ENCODE data around the gene SMCO2.

Gene SMCO2

DNA sequence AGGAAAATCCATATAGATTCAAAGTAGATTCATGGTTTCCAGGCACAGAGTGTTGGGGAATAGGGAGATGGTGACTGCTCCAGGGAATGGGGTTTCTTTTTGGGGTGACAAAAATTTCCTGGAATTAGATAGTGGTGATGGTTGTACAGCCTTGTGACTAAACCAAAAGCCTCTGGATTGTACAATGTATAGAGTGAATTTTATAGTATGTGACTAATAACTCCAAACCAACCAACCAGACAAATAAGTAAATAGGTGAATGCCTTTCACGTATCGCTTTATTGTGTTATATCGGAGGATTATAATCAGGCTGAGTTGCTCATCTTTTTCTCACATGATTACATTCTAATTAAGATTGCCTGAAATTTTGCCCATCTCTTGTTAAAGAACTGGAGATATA, 52.8 kb downstream of the SMCO2 start:
- no peak for DNase-seq (ENCODE audit: low spot score)

DNA sequence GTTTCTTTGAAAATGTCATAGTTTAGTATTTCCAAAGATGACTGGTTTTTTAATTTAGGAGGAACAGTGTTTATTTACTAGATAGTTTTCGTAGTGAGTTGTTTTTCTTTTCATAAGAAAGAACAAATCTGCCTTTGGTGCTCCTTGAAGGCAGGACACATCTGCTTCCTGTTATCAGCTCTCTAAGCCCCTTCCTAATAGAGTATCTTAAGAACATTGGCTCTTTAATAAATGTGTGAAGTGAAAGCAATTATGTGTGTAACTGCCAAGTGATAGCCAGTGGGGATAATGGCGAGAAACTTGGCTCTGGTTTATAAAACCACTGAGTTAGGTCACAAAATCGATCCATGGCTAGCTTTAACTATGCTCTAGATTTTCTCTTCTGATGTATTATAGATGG, 54.0 kb downstream of the SMCO2 start:
- no peak for DNase-seq (ENCODE audit: low spot score)

DNA sequence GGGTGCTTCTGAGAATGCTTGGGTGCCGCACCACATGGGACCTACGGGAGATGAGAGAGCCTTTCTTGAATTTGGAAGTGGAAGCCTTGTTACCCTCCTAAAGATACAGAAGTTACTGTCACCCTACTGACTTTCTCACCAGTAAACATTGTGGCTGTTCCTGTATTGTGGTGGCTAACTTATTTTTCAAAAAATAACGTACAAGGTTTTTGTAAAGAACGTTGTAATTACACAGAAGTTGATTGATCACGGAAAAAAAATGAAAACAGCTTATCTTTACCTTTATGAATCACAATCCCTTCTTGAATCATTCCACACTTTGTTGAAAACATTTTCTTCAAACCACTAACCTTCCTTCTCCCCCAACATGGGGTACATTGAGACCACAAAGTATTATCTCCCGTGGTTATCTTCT, 55.5 kb downstream of the SMCO2 start:
- no peak for DNase-seq (ENCODE audit: low spot score)

DNA sequence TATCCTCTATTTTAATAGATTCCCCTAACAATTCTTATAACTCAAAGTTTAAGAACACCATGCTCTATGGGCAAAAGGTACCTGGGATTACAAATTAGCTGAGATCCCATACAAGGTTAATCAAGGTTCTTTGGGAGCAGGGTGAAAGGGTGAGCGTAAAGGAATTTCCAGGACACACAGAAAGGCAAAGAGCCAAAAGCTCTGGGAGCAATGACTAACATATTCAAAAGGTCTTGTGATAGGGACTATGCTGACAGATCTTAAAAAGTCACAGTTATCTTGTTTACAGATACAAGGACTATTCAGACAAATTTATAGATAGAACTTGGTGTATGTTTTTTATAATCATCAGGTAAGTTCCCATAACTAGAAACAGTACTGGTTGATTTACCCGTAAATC, 58.0 kb downstream of the SMCO2 start:
- DNase-seq (ENCODE audit: low spot score), result no peak

DNA sequence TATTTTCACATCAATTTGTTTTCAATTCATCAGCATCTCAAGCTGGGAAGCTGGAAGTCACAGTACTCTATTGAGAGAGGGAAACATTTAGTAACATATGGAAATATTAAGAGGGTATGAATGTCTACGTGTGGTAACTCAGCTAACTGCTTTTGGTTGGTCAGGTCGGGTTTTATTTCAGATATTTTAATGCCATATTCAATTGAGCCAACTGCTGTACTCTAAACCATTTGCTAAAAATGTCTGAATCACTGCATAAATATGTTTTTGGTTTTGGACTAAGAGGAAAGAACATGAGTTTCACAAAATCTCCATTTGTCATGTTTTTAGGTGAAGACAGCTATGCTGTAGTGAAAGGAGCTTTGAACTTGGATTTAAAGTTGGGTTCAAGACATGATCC, 58.6 kb downstream of the SMCO2 start:
- no peak for DNase-seq (ENCODE audit: low spot score)

DNA sequence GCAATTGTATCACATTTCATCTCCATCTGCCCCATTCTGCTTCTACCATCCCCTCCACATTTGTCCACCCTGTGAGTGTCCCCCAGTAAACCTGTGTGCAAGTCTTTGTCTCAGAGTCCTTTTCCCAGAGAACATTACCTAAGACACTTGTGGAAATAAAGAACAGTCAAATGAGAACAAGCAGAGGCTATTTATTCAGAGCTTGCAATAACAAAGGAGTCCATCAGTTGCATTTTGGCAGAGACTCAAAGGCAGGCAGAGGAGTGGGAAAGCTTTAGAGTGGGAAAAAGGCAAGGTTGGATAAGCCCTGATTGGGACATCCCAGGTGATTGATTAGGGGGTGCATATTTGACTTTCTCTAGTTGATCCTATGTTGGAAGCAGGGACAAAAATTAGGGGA, 59.2 kb downstream of the SMCO2 start:
- DNase-seq (ENCODE audit: low spot score), result no peak

DNA sequence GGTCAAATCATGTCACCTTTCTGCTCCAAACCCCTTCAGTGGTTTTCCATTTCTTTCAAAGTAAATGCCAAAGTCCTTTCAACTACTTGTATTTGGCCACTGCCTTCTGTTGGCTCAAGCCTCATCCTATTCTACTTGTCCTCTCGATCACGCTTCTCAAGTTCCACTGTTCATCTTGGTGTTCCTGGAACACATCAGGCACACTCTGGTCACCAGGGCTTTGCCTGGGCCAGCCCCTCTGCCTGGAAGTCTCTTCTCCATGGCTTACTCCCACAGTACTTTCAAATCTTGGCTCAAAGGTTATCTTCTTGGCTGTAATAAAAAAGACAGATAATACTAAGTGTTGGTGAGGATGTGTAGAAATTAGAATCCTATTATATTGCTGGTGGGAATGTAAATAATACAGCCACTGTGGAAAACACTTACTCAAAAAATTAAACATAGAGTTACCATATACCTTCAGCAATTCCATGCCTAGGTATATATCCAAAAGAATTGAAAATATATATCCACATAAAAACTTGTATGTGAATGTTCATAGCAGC, 60.2 kb downstream of the SMCO2 start:
- no peak for DNase-seq (ENCODE audit: low spot score)

DNA sequence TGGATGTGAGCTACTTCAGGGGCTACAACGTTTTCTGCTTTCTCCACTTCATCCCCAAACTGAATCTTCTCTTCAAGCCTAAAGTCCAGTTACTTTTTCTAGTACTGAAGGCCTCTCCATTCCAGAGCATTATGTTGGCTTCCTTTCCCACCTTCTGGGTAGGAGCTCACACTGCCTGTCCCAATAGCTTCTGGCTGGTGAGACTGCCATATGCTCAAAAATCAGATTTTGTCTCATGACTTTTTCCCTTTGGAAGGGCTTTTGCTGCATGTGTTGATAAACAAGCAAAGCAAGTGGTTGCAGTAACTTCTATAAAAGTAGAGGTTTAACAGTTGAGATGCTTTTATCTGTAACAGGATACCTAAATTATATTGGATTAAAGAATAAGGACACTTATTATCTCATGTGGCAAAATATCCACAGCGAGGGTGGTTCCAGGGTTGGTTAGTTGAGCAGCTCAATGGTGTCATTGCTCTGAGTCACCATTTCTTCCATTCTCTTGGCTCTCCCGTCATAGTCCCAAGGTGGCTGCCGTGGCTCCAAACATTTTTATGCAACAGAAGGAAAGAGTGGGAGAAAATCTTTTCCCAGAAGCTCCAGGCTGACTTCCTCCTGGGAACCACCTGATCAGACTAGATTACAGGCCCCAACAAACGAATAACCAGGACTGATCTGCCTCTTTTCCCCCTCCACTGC, 62.3 kb downstream of the SMCO2 start:
- no peak for DNase-seq (ENCODE audit: low spot score)

DNA sequence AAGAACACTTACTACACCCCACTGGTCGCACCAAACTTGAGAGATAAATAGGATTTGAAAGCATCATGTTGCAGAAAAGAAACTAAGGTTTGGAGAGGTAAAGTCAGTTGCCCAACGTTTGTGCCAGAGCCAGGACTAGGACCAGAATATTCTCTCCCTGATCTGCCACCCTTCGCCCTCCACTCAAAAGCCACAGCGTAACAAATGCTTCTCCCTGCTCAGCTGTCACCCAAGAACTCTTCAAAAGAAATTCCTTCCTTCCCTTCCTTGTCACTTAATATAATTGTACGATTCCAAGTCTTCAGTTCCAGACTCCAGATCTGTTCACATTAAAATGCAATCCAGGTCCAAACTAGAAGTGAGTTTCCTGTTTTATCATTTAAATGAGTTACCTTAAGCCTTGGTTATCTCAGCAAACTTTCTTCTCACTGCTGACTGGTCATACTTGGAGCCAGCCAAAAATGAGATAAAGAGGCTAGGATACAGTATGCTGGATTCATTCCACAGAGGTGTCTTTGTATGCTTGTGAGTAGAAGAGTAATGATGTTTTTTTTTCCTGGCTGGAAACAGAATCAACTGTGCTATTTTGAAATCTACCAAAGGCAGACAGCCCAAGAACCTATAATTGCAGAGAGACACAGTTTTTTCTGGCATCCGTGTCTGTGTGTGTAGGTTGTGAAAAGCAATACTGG, 64.6 kb downstream of the SMCO2 start:
- DNase-seq (ENCODE audit: low spot score), result no peak

DNA sequence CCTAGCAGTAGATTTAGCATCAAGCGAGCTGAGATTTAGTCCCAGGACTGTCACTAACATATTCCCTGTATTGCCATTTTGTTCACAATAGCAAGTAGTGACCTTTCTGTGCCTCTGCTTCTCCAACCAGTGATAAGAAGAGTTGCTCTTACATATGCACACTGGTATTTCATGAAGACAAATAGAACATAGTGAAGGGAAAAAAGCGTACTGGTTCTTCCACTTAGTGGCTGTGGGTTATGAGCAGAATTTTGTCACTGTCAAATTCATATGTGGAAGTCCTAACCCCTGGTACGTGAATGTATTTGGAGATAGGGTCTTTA, 65.1 kb downstream of the SMCO2 start:
- no peak for DNase-seq (ENCODE audit: low spot score)

DNA sequence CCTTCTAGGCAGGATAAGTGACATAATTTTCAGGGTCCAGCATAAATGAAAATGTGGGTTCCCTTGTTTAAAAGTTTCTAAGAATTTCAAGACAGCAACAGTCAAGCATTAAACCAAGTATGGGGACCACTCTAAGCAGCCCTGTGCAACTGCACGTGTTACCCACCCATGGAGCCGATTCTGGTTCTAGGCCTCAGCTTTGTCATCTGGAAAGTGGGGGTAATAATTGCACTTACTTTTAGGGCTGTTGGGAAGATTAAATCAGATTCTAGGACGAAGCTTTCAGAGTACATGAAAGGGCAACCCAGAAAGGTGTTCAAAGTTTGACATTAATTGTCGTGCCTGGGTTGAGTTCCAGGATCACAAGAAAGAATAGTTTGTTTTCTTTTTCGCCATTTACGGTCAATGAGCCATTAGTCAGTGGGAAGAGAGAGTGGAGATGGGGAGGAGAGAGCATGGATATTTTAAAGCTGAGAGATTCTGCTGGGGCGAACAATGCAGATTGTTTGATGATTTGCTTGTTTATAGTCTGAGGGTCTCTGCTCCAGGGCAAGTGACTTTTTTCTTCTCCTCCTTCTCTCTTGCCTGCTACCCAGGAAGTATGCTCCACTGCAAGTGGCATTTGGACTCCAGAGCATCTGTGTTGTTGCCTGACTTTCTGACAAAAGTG, 66.8 kb downstream of the SMCO2 start:
- DNase-seq (ENCODE audit: low spot score), result no peak

DNA sequence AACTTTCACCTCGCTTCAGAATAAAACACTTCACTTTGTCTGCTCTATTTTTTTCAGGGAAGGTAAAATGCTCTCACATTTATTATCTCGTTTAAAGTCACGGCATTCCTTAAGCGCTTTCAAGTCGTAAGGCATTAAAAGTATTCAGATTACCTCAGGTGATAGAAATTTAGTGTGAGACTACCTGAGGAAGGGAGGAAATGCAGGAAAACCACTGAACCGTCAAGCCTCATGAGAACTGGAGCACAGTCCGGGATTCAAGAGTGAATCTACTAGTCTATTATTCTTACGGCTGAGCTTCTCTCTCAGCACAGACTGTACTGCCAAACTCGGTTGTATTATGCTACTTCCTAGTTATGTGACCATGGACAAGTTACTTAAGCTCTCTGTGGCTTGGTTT, 69.1 kb downstream of the SMCO2 start:
- no peak for DNase-seq (ENCODE audit: low spot score)

DNA sequence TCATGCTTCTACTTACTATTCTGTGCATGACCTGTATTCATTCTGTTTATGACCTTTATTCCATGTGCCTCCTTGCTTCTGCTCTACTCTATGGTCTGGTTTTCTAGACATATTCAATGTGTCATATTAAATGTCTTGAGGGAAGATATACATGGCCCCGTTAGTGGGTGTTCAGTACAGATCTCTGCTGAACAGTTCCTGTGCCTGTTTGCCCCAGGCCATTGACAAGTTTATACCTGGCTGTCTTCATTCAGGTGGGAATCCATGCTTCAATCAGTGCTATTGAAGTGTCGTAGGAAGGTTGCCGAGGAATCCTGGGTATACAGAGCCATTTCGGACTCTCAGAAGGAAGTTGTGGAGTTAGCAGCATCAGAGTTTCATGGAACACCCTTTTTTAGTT, 70.1 kb downstream of the SMCO2 start:
- DNase-seq (ENCODE audit: low spot score), result no peak

DNA sequence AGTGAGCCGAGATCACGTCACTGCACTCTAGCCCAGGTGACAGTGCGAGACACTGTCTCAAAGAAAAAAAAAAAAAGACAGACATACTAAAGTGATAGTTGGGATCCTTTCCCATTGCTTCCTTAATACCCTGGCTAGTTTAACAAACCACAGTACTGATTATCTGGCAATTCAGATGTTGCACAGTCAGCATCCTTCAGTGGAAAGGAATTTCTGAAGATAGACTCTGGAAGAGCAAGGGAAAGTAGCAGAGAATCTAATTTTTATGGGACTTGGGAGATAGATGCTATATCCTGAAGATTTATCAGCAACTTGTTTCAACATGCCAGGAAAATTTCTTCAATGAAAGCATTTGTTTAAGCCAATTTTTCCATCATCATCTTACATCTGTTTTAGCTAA, 71.0 kb downstream of the SMCO2 start:
- no peak for DNase-seq (ENCODE audit: low spot score)

DNA sequence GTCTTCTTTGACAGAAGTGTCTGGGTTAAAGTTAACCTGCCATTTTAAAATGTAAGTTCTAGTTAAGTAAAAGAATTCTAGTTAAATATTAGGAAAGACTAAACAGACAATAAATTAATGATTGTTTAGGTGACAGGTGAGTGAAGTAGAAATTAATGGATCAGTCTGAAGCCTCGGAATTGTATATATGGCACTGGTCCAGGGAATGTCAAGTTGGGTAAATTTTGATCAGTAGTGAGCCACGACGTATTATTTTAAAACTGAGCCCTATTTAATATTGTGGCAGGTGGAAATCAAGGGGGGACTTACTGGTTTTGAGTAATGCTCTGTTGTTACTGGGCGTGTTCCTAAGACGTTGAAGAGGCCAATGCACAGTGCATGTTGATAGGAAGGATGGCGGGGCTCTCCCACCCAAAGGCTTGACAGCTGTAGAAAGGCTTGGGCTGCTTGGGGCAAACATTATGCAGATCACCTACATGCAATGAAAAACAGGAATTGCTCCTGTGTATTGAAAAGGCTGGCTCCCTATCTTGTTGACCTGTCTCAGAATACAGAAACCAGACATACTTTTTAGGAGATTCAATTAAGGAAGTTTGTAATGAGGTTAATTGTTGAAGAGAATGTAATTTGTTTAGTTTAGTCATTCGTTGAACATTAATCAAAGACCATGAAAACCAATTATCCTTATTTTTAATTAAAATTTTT, 71.6 kb downstream of the SMCO2 start:
- DNase-seq (ENCODE audit: low spot score), result no peak

DNA sequence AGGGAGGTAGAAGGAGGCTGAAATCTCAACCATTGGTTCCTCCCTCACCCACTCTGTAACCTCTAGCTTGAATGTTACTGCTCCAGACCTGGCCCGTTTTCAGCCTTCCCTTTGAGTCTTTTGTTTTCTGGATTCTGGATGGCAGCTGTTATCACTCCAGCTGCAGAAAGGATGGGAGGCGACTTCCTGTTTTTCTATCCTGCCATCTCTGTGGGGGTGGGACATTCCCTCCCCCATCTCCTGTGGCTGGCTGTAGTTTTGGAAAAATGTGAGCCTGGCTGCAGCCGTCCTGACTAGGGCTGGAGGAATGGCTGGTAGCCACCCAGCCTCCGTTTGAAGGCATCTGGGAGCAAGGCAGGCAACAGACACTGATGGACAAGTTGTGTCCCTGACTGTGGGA, 74.5 kb downstream of the SMCO2 start:
- no peak for DNase-seq (ENCODE audit: low spot score)

DNA sequence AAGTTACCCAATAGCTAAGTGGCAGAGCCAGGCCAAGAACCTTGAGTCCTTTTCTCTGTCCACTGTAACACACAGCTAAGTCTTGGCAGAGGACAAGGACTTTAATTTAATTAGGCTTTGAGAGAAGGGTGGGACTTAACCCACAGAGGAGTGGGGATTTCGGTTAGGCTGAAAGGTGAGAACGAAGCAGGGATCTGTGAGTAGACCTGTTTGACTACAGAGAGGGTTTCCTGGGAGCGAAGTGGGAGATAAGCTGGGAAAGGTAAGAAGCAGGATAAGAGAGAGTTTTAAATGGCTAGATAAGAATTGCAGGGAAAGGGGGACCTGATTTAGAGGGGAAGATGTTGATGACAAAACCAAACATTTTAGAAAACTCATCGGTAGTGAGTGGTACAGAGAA, 75.4 kb downstream of the SMCO2 start:
- no peak for DNase-seq (ENCODE audit: low spot score)

DNA sequence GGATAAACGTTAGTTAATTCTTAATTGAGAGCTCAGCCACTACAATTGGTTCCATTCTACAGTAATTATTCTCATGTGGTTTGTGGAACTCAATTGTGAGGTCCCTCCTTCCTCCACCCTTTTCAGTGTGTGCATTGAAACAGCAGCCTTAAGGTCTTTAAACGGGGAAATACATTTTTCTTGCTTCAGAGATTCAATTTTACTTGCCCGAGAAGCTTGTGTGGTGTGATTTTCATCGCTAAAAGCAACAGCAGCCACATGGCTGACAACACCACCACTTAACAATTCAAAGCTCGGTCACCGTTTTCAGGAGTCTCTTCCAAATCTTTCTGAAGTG, 76.7 kb downstream of the SMCO2 start:
- DNase-seq (ENCODE audit: low spot score), result no peak

DNA sequence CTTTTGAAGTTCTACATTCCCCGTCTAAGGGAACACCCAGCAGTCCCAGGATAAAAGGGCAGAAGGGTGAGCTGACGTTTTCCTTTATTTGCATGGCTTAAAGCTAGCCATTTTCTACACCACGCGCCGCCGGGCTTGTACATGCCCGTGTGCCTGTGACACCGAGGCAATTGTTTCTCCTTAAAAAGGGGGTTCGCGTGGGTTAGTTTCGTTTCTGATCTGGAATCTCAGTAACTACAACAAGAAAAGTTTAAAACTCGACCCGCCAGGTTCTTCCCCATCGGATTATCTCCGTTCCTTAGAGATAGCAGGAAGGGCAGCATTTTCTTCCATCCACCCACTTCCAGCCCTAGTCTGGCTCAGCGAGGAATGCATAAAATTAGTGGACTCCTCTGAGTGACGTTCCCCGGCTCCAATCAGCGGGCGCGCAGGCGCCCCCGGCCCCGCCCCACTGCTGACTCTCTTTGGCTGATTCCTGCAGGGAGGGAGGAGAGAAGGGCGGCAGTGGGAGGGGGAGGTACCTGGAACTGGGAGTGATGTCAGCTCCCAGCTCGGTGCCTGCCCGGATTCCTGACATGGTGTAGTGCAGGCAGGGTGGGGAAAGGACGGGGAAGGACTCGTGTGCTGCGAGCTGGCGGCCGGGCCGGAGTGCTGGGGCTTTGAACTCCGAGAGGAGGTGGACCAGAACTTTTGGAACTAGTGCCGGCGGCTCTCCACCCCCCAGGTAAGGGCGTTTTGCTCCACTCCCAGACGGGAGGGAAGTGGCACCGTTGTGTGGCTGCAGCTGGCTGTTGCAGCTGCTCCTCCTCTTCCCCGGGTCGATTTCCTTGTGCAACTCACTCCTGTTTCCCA, 77.3 kb downstream of the SMCO2 start, which contains the start of gene PPFIBP1:
TSS of gene PPFIBP1 (plus strand) at position 565 of the 852 bp plus-strand sequence. CDS start 109,191 bp downstream, outside the sequence.
- peak; percentile 98 for DNase-seq (ENCODE audit: low spot score)

DNA sequence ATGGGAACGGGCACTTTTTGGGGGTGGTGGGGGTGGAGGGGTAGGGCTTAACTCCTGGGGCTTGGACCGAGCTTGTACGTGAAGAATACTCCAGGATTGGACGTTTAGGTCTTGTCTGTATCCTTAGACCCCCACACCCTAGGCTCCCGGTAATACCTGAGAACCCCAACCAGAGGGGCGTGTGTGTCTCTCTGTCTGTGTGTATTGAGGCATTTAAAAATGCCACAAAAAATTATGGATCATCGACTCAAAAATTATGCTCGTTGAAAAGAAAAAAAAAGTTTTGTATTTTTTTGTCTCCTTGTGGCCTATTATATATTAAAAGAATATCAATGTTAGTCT, 77.9 kb downstream of the SMCO2 start:
- peak; percentile 71 for DNase-seq (ENCODE audit: low spot score)

DNA sequence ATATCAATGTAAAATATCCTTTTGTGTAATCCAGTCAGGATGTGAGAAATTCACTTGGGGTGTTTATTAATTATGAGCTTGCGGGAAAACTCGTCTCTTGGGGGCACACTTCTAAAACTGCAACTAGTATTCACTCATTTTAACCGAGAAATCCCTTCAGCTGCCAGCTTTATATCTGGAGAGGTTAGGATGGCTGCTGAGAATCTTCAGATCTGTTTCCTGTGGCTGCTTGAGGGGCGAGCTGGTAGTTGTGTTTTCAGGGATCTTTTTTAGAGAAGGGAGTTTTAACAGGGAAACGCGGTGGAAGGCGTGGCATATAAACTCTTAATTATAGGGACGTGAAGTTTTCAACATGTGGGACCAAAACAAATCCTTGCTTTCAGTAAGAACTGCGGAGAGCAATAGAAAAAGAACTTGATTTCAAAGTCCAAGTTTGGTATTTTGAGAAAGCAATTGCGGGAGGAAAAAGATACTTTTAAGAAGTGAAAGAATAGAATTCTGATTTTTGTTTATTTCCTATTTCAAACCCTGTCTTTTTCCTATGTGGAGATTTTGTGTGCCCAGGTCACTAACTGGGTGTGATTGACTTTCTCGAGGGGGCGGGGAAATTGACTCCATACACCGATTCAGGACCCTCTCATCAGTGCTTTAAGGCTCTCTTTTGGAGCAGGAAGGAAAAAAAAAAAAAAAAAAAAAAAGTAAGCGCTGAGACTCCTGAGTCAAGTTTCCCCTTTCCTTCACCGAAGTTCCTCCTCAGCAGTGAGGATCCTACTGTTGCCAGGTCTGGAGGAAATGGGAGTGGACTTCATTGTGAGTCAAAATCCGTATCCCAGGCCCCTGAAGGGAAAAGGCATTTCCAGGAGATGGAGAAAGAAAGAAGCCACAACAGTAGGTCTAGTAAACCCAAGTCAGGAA, 78.6 kb downstream of the SMCO2 start:
- peak; percentile 83 for DNase-seq (ENCODE audit: low spot score)

Data from kidney capillary endothelial cell (primary cell).